ENCODE data around the gene RHOF. TPM values are rescaled to one million over a fixed set of nuclear protein-coding genes. Genes with fewer than 3 reads are reported as not detected.

The RHOF gene
- 26.7 TPM for polyA plus RNA-seq (2013, experiment 1 of 4)
- polyA plus RNA-seq (2013, experiment 2 of 4) = 27.0 TPM
- 19.1 TPM for polyA plus RNA-seq (2013, experiment 3 of 4)
- 22.4 TPM for polyA plus RNA-seq (2013, experiment 4 of 4)

- H3K4me3 ChIP-seq (ENCODE audit: insufficient read depth, low read depth, low read length) = peak within 1 kb of the TSS; percentile 41
- no peak within 1 kb of the TSS for H3K27ac ChIP-seq (ENCODE audit: insufficient read depth, low read depth, low read length, poor library complexity, severe bottlenecking)
- H3K27me3 ChIP-seq (ENCODE audit: control insufficient read depth, insufficient read depth, low read length, poor library complexity, severe bottlenecking) = peaks cover 18% of the 10 kb centered on the region
- WGBS, 2 experiments = 1% methylated on average over 36 of the region's 36 CpGs
- H3K4me1 ChIP-seq (ENCODE audit: control insufficient read depth, insufficient read depth, low read length) = peaks cover 25% of the 10 kb centered on the region
- H3K36me3 ChIP-seq (ENCODE audit: control insufficient read depth, insufficient read depth, low read length) = peaks cover 7% of the 10 kb centered on the region
- H3K9me3 ChIP-seq (ENCODE audit: control insufficient read depth, low read length) = no peaks in the 10 kb centered on the region
These were observed at the start of gene RHOF for GRCh38 chr12:121793440-121793837. Gene RHOF (minus strand): TSS chr12:121793688. CDS start chr12:121793633, 55 bp downstream.

- WGBS, 2 experiments = 76 to 77% methylated on average over 24 of the region's 24 CpGs
These were observed 46.7 kb upstream of the RHOF start for GRCh38 chr12:121839993-121840761.

GRCh38 chr12:121839106-121839992, 45.9 kb upstream of the RHOF start:
- 17 to 18% methylated on average over 53 of the region's 53 CpGs for WGBS, 2 experiments
- Histone ChIP-seq H3K36me3 (ENCODE audit: control insufficient read depth, insufficient read depth, low read length) (no peaks in the 10 kb centered on the region), H3K27ac (ENCODE audit: insufficient read depth, low read depth, low read length, poor library complexity, severe bottlenecking) (no peak overlapping the region), H3K4me3 (ENCODE audit: insufficient read depth, low read depth, low read length) (peak overlapping the region; percentile 53), H3K4me1 (ENCODE audit: control insufficient read depth, insufficient read depth, low read length) (no peaks in the 10 kb centered on the region), H3K27me3 (ENCODE audit: control insufficient read depth, insufficient read depth, low read length, poor library complexity, severe bottlenecking) (no peaks in the 10 kb centered on the region), H3K9me3 (ENCODE audit: control insufficient read depth, low read length) (no peaks in the 10 kb centered on the region)

More at GRCh38 chr12:121839993-121840761, 46.7 kb upstream of the RHOF start:
- no peaks in the 10 kb centered on the region for H3K4me1 ChIP-seq (ENCODE audit: control insufficient read depth, insufficient read depth, low read length)
- no peaks in the 10 kb centered on the region for H3K27me3 ChIP-seq (ENCODE audit: control insufficient read depth, insufficient read depth, low read length, poor library complexity, severe bottlenecking)
- H3K9me3 ChIP-seq (ENCODE audit: control insufficient read depth, low read length) = no peaks in the 10 kb centered on the region
- H3K27ac ChIP-seq (ENCODE audit: insufficient read depth, low read depth, low read length, poor library complexity, severe bottlenecking) = no peak overlapping the region
- no peaks in the 10 kb centered on the region for H3K36me3 ChIP-seq (ENCODE audit: control insufficient read depth, insufficient read depth, low read length)
- H3K4me3 ChIP-seq (ENCODE audit: insufficient read depth, low read depth, low read length) = peak overlapping the region; percentile 53

- Histone ChIP-seq H3K36me3 (ENCODE audit: control insufficient read depth, insufficient read depth, low read length) (no peaks in the 10 kb centered on the region), H3K4me1 (ENCODE audit: control insufficient read depth, insufficient read depth, low read length) (no peaks in the 10 kb centered on the region), H3K4me3 (ENCODE audit: insufficient read depth, low read depth, low read length) (no peak overlapping the region), H3K9me3 (ENCODE audit: control insufficient read depth, low read length) (no peaks in the 10 kb centered on the region), H3K27ac (ENCODE audit: insufficient read depth, low read depth, low read length, poor library complexity, severe bottlenecking) (no peak overlapping the region), H3K27me3 (ENCODE audit: control insufficient read depth, insufficient read depth, low read length, poor library complexity, severe bottlenecking) (no peaks in the 10 kb centered on the region)
- WGBS, 2 experiments = 89 to 92% methylated on average over 5 of the region's 5 CpGs
These were observed 44.6 kb upstream of the RHOF start for GRCh38 chr12:121838126-121838525.

- no peak overlapping the region for H3K27ac ChIP-seq (ENCODE audit: insufficient read depth, low read depth, low read length, poor library complexity, severe bottlenecking)
- H3K9me3 ChIP-seq (ENCODE audit: control insufficient read depth, low read length) = no peaks in the 10 kb centered on the region
- H3K27me3 ChIP-seq (ENCODE audit: control insufficient read depth, insufficient read depth, low read length, poor library complexity, severe bottlenecking) = no peaks in the 10 kb centered on the region
- 70 to 80% methylated on average over 4 of the region's 4 CpGs for WGBS, 2 experiments
- no peaks in the 10 kb centered on the region for H3K36me3 ChIP-seq (ENCODE audit: control insufficient read depth, insufficient read depth, low read length)
- no peak overlapping the region for H3K4me3 ChIP-seq (ENCODE audit: insufficient read depth, low read depth, low read length)
- H3K4me1 ChIP-seq (ENCODE audit: control insufficient read depth, insufficient read depth, low read length) = no peaks in the 10 kb centered on the region
These were observed 44.2 kb upstream of the RHOF start for GRCh38 chr12:121837680-121838079.

- Histone ChIP-seq H3K27me3 (ENCODE audit: control insufficient read depth, insufficient read depth, low read length, poor library complexity, severe bottlenecking) (no peaks in the 10 kb centered on the region), H3K27ac (ENCODE audit: insufficient read depth, low read depth, low read length, poor library complexity, severe bottlenecking) (no peak overlapping the region), H3K36me3 (ENCODE audit: control insufficient read depth, insufficient read depth, low read length) (peaks cover 14% of the 10 kb centered on the region), H3K4me1 (ENCODE audit: control insufficient read depth, insufficient read depth, low read length) (no peaks in the 10 kb centered on the region), H3K9me3 (ENCODE audit: control insufficient read depth, low read length) (no peaks in the 10 kb centered on the region), H3K4me3 (ENCODE audit: insufficient read depth, low read depth, low read length) (no peak overlapping the region)
- 94 to 96% methylated on average over 19 of the region's 19 CpGs for WGBS, 2 experiments
These were observed 38.2 kb upstream of the RHOF start for GRCh38 chr12:121831571-121832245.

- peaks cover 14% of the 10 kb centered on the region for H3K36me3 ChIP-seq (ENCODE audit: control insufficient read depth, insufficient read depth, low read length)
- H3K27ac ChIP-seq (ENCODE audit: insufficient read depth, low read depth, low read length, poor library complexity, severe bottlenecking) = no peak overlapping the region
- H3K4me1 ChIP-seq (ENCODE audit: control insufficient read depth, insufficient read depth, low read length) = no peaks in the 10 kb centered on the region
- 94 to 96% methylated on average over 29 of the region's 29 CpGs for WGBS, 2 experiments
- H3K4me3 ChIP-seq (ENCODE audit: insufficient read depth, low read depth, low read length) = no peak overlapping the region
- H3K9me3 ChIP-seq (ENCODE audit: control insufficient read depth, low read length) = no peaks in the 10 kb centered on the region
- H3K27me3 ChIP-seq (ENCODE audit: control insufficient read depth, insufficient read depth, low read length, poor library complexity, severe bottlenecking) = no peaks in the 10 kb centered on the region
These were observed 37.2 kb upstream of the RHOF start for GRCh38 chr12:121830588-121831265.

GRCh38 chr12:121830134-121830533, 36.6 kb upstream of the RHOF start:
- Histone ChIP-seq H3K4me1 (ENCODE audit: control insufficient read depth, insufficient read depth, low read length) (no peaks in the 10 kb centered on the region), H3K36me3 (ENCODE audit: control insufficient read depth, insufficient read depth, low read length) (peaks cover 14% of the 10 kb centered on the region)
- 94% methylated on average over 23 of the region's 23 CpGs for WGBS, 2 experiments

GRCh38 chr12:121829250-121829918, 35.9 kb upstream of the RHOF start:
- Histone ChIP-seq H3K9me3 (ENCODE audit: control insufficient read depth, low read length) (no peaks in the 10 kb centered on the region), H3K36me3 (ENCODE audit: control insufficient read depth, insufficient read depth, low read length) (peaks cover 14% of the 10 kb centered on the region), H3K27me3 (ENCODE audit: control insufficient read depth, insufficient read depth, low read length, poor library complexity, severe bottlenecking) (no peaks in the 10 kb centered on the region), H3K27ac (ENCODE audit: insufficient read depth, low read depth, low read length, poor library complexity, severe bottlenecking) (no peak overlapping the region), H3K4me1 (ENCODE audit: control insufficient read depth, insufficient read depth, low read length) (no peaks in the 10 kb centered on the region), H3K4me3 (ENCODE audit: insufficient read depth, low read depth, low read length) (no peak overlapping the region)
- WGBS, 2 experiments = 95 to 97% methylated on average over 6 to 7 of the region's 7 CpGs

More at GRCh38 chr12:121830134-121830533, 36.6 kb upstream of the RHOF start:
- Histone ChIP-seq H3K27me3 (ENCODE audit: control insufficient read depth, insufficient read depth, low read length, poor library complexity, severe bottlenecking) (no peaks in the 10 kb centered on the region), H3K27ac (ENCODE audit: insufficient read depth, low read depth, low read length, poor library complexity, severe bottlenecking) (no peak overlapping the region), H3K4me3 (ENCODE audit: insufficient read depth, low read depth, low read length) (no peak overlapping the region), H3K9me3 (ENCODE audit: control insufficient read depth, low read length) (no peaks in the 10 kb centered on the region)

All from ectodermal cell (in vitro differentiated cells).